HG03432 (cell line): ENCODE data around the gene TASP1.
"Not testable (repeated sequence)": the region's sequence is repeated elsewhere in the genome, so short reads cannot be mapped to it uniquely, and the experiment has no call there.

ENCODE experiments used
- ATAC-seq: cut with Tn5 transposase; IDR thresholded peaks from one replicate; pipeline ENCODE4 v1.9.1; 2021; ENCODE audit warnings: mild to moderate bottlenecking, moderate library complexity; ENCODE audit not compliant: unreplicated experiment

The TASP1 gene

GRCh38 chr20:13648291-13649228 is 9.8 kb upstream of the TASP1 start:
- ATAC-seq = no peak

- no peak for ATAC-seq
These were observed 5.3 kb upstream of the TASP1 start for GRCh38 chr20:13644010-13644409.

GRCh38 chr20:13639150-13639497 is 392 bp upstream of the TASP1 start:
- peak; percentile 28 for ATAC-seq

GRCh38 chr20:13638162-13638495 is 603 bp downstream of the TASP1 start:
- ATAC-seq = no peak

GRCh38 chr20:13632431-13632830 is 6.3 kb downstream of the TASP1 start:
- no peak for ATAC-seq

- ATAC-seq = not testable (repeated sequence)
These were observed 11.2 kb downstream of the TASP1 start for GRCh38 chr20:13627525-13627924.

- ATAC-seq = no peak
These were observed 12.0 kb downstream of the TASP1 start for GRCh38 chr20:13626724-13627123.

- no peak for ATAC-seq
These were observed 13.3 kb downstream of the TASP1 start for GRCh38 chr20:13625304-13625979.

GRCh38 chr20:13619415-13619814 is 19.3 kb downstream of the TASP1 start:
- not testable (repeated sequence) for ATAC-seq

GRCh38 chr20:13618456-13618855 is 20.3 kb downstream of the TASP1 start:
- not testable (repeated sequence) for ATAC-seq

GRCh38 chr20:13617585-13617984 is 21.1 kb downstream of the TASP1 start:
- ATAC-seq = not testable (repeated sequence)

GRCh38 chr20:13616713-13617112 is 22.0 kb downstream of the TASP1 start:
- not testable (repeated sequence) for ATAC-seq

GRCh38 chr20:13613917-13614316 is 24.8 kb downstream of the TASP1 start:
- no peak for ATAC-seq

- ATAC-seq = no peak
These were observed 27.1 kb downstream of the TASP1 start for GRCh38 chr20:13611611-13612125.

GRCh38 chr20:13610184-13610583 is 28.5 kb downstream of the TASP1 start:
- ATAC-seq = peak; percentile 50

GRCh38 chr20:13608066-13608465 is 30.7 kb downstream of the TASP1 start:
- ATAC-seq = no peak

- not testable (repeated sequence) for ATAC-seq
These were observed 45.3 kb downstream of the TASP1 start for GRCh38 chr20:13593423-13593822.

- ATAC-seq = no peak
These were observed 50.7 kb downstream of the TASP1 start for GRCh38 chr20:13588049-13588448.

- ATAC-seq = no peak
These were observed 51.4 kb downstream of the TASP1 start for GRCh38 chr20:13587370-13587769.

- no peak for ATAC-seq
These were observed 52.6 kb downstream of the TASP1 start for GRCh38 chr20:13586133-13586532.

GRCh38 chr20:13581451-13581850 is 57.3 kb downstream of the TASP1 start:
- no peak for ATAC-seq

- ATAC-seq = no peak
These were observed 58.0 kb downstream of the TASP1 start for GRCh38 chr20:13580707-13581106.
